Stimulated activated CD8-positive, alpha-beta memory T cell treated with anti-CD3 and anti-CD28 coated beads, Interleukin-4, amount 100 ng/mL, for 1 hour (primary cell): ENCODE results near the gene RTN4RL1.

ENCODE experiments used
- DNase-seq, 2 donors: peaks; one replicate each; pipeline ENCODE4 v3.0.0-alpha.2; 2020; ENCODE audit warnings: low read depth in 2 of 2, low spot score in 1 of 2

The RTN4RL1 gene

DNA sequence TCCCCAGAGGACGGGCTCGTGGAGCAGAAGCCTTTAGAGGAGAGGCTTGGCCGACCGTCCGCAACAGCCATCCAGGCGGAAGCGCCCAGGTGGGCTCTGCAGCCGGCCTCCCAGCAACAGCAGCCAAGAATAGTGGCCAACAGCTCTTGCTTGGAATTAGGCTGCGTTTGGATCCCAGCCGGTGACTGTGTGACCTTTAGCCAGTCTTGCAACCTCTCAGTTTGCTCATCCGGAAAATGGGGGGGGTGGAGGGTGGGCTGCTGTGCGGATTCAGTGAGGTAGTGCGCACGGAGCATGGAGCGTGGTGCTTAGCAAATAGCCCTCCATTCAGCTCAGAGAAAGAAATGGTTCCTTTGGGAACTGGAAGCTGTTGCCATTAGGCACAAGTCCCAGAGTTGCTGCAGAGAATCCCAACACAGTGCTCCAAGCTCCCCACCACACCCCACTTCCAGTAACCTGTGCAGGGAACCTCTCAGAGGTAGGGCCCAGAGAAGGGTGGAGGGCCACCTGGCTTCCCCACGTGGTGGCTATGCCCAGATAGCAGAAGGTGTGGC, 46.7 kb downstream of the RTN4RL1 start:
- no peak for DNase-seq

GRCh38 chr17:1977583-1978395, 47.3 kb downstream of the RTN4RL1 start:
- DNase-seq, result no peak

- no peak for DNase-seq
Measured at GRCh38 chr17:1976683-1977064, 48.5 kb downstream of the RTN4RL1 start.

GRCh38 chr17:1976000-1976682, 49.0 kb downstream of the RTN4RL1 start:
- no peak for DNase-seq

DNA sequence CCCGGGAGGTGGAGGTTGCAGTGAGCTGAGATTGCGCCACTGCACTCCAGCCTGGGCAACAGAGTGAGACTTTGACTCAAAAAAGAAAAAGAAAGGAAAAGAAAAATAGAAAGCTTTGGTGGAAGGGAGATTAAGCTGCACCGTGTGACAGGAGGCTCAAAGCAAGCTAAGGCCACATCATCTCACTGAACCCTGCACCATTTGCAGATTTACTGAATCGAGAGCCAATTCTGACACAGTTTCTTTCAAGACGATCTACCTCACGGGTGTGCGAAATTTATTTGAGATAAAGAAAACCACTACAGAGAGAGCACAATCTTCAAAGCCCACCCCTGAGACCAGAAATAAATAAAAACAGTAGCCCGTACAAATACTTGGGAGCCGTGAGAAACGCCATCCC, 49.6 kb downstream of the RTN4RL1 start:
- DNase-seq, result no peak

DNA sequence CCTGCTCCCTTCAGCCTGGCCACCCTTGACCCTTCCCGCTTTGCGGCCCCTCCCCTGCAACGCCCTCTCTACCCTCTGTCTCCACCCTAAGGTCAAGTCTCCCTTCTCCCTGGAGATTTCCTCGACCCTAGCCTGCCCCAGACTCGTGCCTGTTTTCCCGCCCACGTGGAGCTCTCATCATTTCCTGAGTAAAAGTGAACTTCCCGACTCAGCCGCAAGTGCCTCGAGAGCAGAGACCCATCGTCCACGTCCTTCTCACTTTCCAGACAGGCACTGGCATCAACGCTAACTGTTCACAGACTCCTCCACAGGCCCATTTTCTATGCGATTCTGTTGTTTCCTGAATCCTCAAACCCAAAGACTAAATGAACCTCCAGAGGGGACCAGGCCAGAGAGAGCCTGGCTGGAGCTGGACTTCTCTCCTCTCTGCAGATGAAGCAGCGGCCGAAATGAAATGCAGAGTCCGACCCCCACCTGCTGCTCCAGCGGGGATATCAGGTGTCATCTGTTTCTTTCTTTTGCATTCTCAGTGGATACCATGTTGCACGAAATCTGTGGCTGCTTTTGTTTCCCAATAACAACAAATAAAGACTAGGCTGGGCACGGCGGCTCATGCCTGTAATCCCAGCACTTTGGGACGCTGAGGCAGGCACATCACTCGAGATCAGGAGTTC, 52.5 kb downstream of the RTN4RL1 start:
- DNase-seq, result no peak

- no peak for DNase-seq
Measured at GRCh38 chr17:1970843-1971384, 54.2 kb downstream of the RTN4RL1 start.

DNA sequence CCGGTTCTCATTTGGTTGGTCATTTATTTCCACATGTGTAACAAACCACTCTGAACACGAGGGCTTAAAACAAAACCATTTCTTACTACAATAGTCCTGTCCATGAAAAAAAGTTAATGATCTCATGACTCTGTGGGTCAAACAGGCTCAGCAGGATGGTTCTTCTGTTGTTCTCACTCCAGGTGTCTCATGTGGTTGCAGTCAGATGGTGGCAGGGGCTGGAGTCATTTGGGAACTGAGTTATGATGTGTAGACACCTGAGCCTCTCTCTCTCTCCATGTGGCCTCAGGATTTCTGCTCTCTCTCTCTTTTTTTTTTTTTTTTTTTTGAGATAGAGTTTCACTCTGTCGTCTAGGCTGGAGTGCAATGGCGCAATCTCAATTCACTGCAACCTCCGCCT, 55.4 kb downstream of the RTN4RL1 start:
- DNase-seq, result no peak

DNA sequence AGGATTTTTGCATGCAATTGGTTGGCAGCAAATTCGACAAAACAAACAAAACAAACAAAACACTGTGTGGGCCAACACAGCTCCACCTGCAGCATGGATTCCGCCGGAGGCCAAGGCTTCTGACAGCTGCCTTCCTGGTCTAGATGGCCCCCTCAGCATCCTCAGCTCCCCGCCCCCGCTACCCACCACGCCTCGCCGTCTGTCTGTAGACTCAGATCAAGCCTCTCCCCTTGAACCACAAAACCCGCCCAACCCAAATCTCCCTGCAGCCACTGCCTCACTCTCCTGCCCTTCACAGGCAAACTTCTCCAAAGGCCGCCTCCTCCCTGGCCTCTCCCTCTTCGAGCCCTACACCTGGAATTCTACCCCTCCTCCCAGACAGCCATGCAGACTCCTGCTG, 57.9 kb downstream of the RTN4RL1 start:
- DNase-seq, result no peak

- DNase-seq, result no peak
Measured at GRCh38 chr17:1966274-1967086, 58.7 kb downstream of the RTN4RL1 start.

- DNase-seq, result no peak
Measured at GRCh38 chr17:1965556-1966273, 59.4 kb downstream of the RTN4RL1 start.

GRCh38 chr17:1963250-1963649, 61.9 kb downstream of the RTN4RL1 start:
- DNase-seq, result no peak

DNA sequence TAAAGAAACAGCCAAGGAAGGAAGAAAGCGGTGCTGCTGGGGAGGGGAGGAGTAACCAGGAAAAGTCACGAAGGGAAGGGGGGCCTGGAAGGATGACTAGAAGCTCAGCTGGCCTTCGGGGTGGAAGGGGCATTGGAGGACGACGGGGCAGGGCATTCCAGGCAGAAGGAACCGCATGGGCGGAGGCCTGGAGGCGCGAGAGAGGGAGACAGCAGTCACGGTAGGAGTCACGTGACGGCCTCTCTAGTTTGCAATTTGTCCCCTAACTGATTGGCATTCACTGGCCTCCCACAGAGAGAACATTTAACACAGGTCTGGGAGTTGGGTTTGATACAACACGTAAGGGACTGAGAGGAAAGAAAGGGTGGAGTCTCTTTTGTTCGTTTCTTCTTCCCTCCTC, 63.9 kb downstream of the RTN4RL1 start:
- DNase-seq, result no peak

- no peak for DNase-seq
Measured at GRCh38 chr17:1960545-1960912, 64.6 kb downstream of the RTN4RL1 start.

- DNase-seq, result no peak
Measured at GRCh38 chr17:1959871-1960544, 65.1 kb downstream of the RTN4RL1 start.

DNA sequence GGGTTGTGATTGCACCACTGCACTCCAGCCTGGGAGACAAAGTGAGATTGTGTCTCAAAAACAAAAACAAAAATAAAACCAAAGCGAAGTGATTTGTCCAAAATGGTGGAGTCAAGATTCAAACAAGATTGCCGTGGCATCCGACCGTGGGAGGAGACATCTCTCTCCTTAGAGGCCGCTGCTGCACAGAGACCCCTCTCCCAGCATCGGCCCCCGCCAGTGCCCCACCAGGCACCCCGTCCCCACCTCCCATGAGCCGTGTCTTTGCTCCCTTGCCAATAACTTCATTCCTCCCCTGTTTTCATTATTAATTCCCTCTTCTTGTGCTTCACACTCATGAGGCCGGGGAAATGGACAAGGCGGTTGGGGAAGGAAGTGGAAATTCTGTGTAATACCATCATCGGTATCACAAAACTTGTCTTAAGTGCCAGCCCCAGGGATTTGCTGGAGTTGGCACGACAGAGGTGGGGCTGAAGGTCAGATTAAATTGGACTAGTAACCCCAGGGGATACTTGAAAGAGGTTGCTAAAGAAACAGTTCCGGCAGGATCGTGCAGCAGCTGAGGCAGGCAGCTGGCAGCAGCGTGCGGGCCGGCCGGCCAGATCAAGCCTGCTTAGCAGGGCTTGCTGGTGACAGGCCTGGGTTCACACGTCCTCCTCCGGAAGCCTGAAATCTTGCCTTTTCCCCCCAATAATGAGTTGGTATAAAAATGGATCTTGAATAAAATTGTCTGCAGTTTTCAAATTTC, 66.8 kb downstream of the RTN4RL1 start:
- no peak for DNase-seq

GRCh38 chr17:1957037-1957436, 68.1 kb downstream of the RTN4RL1 start:
- no peak for DNase-seq

- DNase-seq, result no peak
Measured at GRCh38 chr17:1956134-1956533, 69.0 kb downstream of the RTN4RL1 start.

DNA sequence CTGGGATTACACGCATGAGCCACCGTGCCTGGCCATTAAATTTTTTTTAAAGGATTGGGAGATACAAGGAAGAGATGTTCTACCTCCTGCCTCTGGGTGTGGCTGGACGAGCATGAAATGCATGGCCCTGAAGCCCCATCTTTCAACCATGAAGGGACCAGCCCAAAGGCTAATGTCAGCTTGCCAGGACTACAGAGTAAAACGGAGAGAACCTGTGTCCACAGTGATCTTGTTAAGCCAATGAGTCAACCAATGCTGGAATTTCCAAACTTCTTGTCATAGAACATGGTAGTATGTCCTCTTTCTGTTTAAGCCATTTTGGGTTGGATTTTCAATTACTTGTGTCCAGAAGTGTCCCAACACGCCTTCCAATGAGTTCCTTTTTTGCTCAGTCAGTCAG, 71.3 kb downstream of the RTN4RL1 start:
- no peak for DNase-seq
